Stimulated activated naive CD8-positive, alpha-beta T cell treated with anti-CD3 and anti-CD28 coated beads, Interleukin-15, amount 100 ng/mL, for 72 hours (primary cell): Measurements from ENCODE around the gene ACOT6.

ENCODE experiments used
- ATAC-seq: fragments of 150-1000 bp; cut with Tn5 transposase; 2 replicates; pipeline ENCODE4 v1.10.0; 2021; ENCODE audit warnings: mild to moderate bottlenecking, moderate library complexity
- DNase-seq, 2 donors: peaks; one replicate each; pipeline ENCODE4 v3.0.0; 2021 to 2022
- H3K27ac Mint-ChIP-seq, 2 donors: one replicate each; pipeline ENCODE4 v1.8.0; 2022; ENCODE audit warnings: mild to moderate bottlenecking in 2 of 2, mixed read lengths in 2 of 2, moderate library complexity in 2 of 2
- H3K27me3 Mint-ChIP-seq: one replicate; pipeline ENCODE4 v1.8.0; 2022; ENCODE audit warnings: mixed read lengths
- H3K4me1 Mint-ChIP-seq: one replicate; pipeline ENCODE4 v1.8.0; 2022; ENCODE audit warnings: mild to moderate bottlenecking, mixed read lengths
- H3K4me3 Mint-ChIP-seq, 2 donors: one replicate each; pipeline ENCODE4 v1.8.0; 2022; ENCODE audit warnings: mild to moderate bottlenecking in 2 of 2, mixed read lengths in 2 of 2, moderate library complexity in 1 of 2
- H3K9me3 Mint-ChIP-seq, 2 donors: one replicate each; pipeline ENCODE4 v1.8.0; 2022; ENCODE audit warnings: mixed read lengths in 2 of 2

Gene ACOT6

DNA sequence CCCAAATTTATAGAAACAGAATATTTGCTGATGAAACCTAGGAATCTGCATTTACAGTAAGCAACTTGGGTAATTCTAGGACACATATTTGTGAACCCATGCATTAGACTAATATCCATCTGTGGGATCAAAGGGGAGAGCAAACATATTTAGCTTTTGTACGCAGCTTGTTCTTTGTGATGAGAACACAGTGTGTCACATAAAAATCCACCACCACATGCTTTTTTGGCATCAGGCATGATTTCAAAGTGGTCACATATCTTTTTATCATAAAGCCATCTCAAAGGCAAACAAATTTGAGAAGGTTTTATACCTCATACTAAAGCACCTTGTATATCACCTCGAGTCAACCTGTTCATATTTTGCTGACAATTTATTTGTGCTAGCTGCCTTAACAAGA, 48.2 kb downstream of the ACOT6 start:
- Mint-ChIP-seq H3K27me3 (no peaks in the 10 kb centered on the region), H3K4me3 (no peak overlapping the region), H3K27ac (no peak overlapping the region), H3K9me3 (no peaks in the 10 kb centered on the region), H3K4me1 (no peaks in the 10 kb centered on the region)
- DNase-seq (no peak), ATAC-seq (no peak)

DNA sequence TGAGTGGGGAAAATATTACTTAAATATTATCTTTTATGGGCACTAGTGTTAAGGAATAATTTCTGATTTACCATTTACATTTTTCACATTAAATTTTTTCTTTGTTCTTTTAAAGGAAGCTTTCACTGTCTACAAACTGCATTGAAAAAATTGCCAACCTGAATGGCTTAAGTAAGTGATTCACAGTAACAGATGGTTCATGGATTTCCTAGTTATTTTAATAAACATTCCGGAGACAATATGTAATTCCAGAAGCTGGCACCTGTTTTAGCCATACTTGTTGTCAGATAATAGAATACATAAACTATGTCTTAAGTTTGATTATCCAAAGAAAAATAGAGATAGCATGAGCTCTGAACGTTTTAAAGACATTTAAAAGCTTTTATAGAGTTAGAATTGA, 49.6 kb downstream of the ACOT6 start:
- no peak overlapping the region for H3K27ac Mint-ChIP-seq
- no peak for ATAC-seq
- no peaks in the 10 kb centered on the region for H3K9me3 Mint-ChIP-seq
- no peaks in the 10 kb centered on the region for H3K27me3 Mint-ChIP-seq
- no peaks in the 10 kb centered on the region for H3K4me1 Mint-ChIP-seq
- H3K4me3 Mint-ChIP-seq = no peak overlapping the region
- no peak for DNase-seq

DNA sequence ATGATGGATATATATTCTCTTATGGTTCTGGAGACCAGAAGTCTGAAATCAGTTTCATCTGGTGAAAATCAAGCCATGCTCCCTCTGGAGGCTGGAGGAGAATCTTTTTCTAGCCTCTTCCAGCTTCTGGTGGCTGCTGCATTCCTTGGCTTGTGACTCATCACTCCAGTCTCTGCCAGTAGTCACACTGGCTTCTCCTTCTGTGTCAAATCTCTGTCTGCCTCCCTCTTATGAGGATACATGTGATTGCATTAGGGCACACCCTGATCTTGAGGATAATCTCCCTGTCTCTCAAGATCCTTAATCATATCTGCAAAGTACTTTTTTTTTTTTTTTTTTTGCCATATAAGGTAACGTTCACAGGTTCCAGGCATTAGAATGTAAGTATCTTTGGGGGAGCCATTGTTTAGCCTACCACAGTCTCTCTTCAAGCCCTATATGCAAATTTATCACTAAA, 50.2 kb downstream of the ACOT6 start:
- no peaks in the 10 kb centered on the region for H3K4me1 Mint-ChIP-seq
- no peaks in the 10 kb centered on the region for H3K9me3 Mint-ChIP-seq
- ATAC-seq (no peak), DNase-seq (no peak)
- H3K4me3 Mint-ChIP-seq = no peak overlapping the region
- H3K27me3 Mint-ChIP-seq = no peaks in the 10 kb centered on the region
- no peak overlapping the region for H3K27ac Mint-ChIP-seq

DNA sequence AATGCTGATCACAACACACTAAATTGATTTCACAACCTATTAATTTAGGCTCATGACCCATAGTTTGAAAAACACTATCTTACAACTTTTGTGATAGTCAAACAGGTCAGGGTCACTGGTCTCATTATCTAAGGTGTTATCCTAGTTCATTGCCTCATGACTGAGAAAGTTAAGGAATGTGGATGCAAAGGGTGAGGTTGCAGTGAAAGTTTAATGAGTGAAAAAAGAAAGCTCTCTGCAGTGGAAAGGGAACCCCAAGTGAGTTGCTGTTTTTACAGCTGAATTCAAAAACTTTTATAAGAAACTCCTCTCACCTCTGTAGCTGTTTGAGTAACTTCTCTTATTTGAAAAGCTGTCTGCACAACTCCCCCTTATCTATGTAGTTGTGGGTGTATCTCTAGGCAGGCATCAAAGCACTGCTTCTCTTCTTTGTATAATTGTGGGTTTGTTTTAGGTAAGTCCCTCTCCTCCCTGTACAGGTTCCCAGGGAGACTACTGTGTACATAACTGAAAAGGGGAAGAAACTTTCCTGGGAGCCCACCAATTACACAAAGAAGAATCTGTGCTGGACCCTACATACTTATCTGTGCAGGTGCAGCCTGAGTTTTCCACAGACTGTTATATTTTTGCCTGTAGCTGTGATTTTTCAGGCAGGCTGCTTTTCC, 51.4 kb downstream of the ACOT6 start:
- DNase-seq (no peak), ATAC-seq (no peak)
- H3K27ac Mint-ChIP-seq = no peak overlapping the region
- no peaks in the 10 kb centered on the region for H3K9me3 Mint-ChIP-seq
- no peak overlapping the region for H3K4me3 Mint-ChIP-seq
- H3K27me3 Mint-ChIP-seq = no peaks in the 10 kb centered on the region
- H3K4me1 Mint-ChIP-seq = no peaks in the 10 kb centered on the region

DNA sequence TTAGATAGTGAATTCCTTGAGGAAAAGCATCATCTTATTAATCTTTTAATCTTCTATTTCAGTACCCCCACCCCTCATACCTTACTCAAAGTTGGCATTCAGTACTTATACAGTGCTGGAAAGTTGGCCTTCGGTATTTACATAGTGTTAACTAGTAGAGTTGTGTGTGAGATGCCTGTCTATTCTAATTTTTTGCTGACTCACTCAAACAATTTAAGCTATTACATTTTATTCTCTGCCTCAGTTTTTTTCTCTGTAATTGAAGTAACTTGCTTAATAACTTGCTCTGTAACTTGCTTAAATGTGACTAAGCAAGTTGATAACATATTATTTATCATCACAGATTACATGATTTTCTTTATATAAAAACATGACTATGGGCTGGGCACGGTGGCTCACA, 52.8 kb downstream of the ACOT6 start:
- ATAC-seq (no peak), DNase-seq (no peak)
- Mint-ChIP-seq H3K27me3 (no peaks in the 10 kb centered on the region), H3K4me3 (no peak overlapping the region), H3K9me3 (no peaks in the 10 kb centered on the region), H3K27ac (no peak overlapping the region), H3K4me1 (no peaks in the 10 kb centered on the region)

DNA sequence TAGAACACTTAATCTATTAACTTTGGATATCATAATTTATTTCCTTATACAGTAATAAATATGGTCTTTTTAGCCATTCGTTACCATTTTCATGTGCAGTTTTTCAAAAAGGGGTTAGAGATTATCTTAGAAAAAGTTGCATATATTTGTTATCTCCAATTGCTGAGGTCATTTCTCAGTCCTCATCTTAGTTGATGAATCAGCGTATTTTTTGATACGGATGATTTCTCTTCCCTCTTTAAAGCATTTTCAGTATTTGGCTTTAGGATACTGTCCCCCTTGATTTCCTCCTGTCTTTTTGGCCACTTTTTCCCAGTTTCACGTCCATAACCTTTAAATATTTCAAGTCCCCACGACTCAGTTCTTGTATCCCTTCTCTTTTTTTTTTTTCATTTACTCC, 54.3 kb downstream of the ACOT6 start:
- Mint-ChIP-seq H3K9me3 (no peaks in the 10 kb centered on the region), H3K4me1 (no peaks in the 10 kb centered on the region), H3K4me3 (no peak overlapping the region), H3K27me3 (no peaks in the 10 kb centered on the region), H3K27ac (no peak overlapping the region)
- ATAC-seq (no peak), DNase-seq (no peak)

- DNase-seq (no peak), ATAC-seq (no peak)
- Mint-ChIP-seq H3K27me3 (no peaks in the 10 kb centered on the region), H3K27ac (no peak overlapping the region), H3K4me3 (no peak overlapping the region), H3K9me3 (no peaks in the 10 kb centered on the region), H3K4me1 (no peaks in the 10 kb centered on the region)
These were observed 55.5 kb downstream of the ACOT6 start for GRCh38 chr14:73667854-73668253.
